DOHH2 (cell line): ENCODE results near the gene OVOL1.

Source experiments
- EZH2phosphoT487 ChIP-seq: fragments of 200-600 bp; sonication (generic); IDR thresholded peaks from 2 replicates; pipeline ENCODE4 v1.6.1; 2017; ENCODE audit warnings: borderline replicate concordance, mild to moderate bottlenecking, antibody characterized with exemption, low read length, moderate library complexity, mixed read lengths
- TF ChIP-seq, protein P1 (sequence below): fragments of 200-600 bp; sonication (generic); IDR thresholded peaks from one replicate; pipeline ENCODE4 v1.5.1; 2014; ENCODE audit warnings: antibody characterized with exemption, mild to moderate bottlenecking, low read depth, low read length; ENCODE audit not compliant: poor library complexity, severe bottlenecking

DNA sequence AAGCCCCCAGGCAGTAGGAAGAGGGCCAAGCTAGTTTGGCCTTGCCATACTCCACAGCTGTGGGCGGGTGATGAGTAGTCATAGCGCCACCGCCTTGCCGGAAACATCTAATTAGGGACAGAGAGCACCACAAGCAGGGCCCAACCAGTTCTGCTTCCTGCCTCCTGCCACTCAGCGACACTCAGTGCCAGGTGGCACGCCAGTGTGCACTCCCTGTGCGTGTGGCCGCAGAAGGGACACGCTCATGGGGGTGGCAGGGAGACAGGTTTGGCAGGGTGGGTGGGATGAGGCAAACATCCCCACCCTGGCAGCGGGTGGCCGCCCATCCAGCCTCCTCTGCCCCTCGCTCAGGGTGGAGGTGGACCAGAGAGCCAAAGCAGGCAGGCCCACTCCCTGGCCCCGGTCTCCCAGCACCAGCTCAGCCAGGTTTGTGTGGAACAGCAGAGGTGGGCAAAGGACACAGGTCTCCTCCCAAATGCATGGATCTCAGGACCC is 4.9 kb downstream of the OVOL1 start:
- TF ChIP-seq, protein P1, sequence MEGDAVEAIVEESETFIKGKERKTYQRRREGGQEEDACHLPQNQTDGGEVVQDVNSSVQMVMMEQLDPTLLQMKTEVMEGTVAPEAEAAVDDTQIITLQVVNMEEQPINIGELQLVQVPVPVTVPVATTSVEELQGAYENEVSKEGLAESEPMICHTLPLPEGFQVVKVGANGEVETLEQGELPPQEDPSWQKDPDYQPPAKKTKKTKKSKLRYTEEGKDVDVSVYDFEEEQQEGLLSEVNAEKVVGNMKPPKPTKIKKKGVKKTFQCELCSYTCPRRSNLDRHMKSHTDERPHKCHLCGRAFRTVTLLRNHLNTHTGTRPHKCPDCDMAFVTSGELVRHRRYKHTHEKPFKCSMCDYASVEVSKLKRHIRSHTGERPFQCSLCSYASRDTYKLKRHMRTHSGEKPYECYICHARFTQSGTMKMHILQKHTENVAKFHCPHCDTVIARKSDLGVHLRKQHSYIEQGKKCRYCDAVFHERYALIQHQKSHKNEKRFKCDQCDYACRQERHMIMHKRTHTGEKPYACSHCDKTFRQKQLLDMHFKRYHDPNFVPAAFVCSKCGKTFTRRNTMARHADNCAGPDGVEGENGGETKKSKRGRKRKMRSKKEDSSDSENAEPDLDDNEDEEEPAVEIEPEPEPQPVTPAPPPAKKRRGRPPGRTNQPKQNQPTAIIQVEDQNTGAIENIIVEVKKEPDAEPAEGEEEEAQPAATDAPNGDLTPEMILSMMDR, result peak; percentile 30
- no peak for TF ChIP-seq EZH2phosphoT487
